HG02981 (cell line): Measurements from ENCODE around the gene CLPX.
A peak's percentile ranks its signal among the peaks of the same experiment; 100 is the strongest.
"Not testable (repeated sequence)": the region's sequence is repeated elsewhere in the genome, so short reads cannot be mapped to it uniquely, and the experiment has no call there.

ENCODE experiments used
- ATAC-seq: cut with Tn5 transposase; IDR thresholded peaks from one replicate; pipeline ENCODE4 v1.9.1; 2021; ENCODE audit warnings: mild to moderate bottlenecking, moderate library complexity; ENCODE audit not compliant: unreplicated experiment

The CLPX gene

GRCh38 chr15:65207280-65207840 is 22.2 kb upstream of the CLPX start:
- ATAC-seq: no peak

- ATAC-seq: no peak
Measured at GRCh38 chr15:65206750-65207149, 21.6 kb upstream of the CLPX start.

GRCh38 chr15:65204931-65205660 is 20.0 kb upstream of the CLPX start:
- ATAC-seq: no peak

GRCh38 chr15:65204236-65204930 is 19.2 kb upstream of the CLPX start:
- no peak for ATAC-seq

- ATAC-seq: no peak
Measured at GRCh38 chr15:65201918-65202317, 16.8 kb upstream of the CLPX start.

GRCh38 chr15:65198571-65198970 is 13.4 kb upstream of the CLPX start:
- no peak for ATAC-seq

- no peak for ATAC-seq
Measured at GRCh38 chr15:65197337-65197645, 12.1 kb upstream of the CLPX start.

GRCh38 chr15:65196637-65197336 is 11.6 kb upstream of the CLPX start:
- ATAC-seq: no peak

GRCh38 chr15:65195548-65195923 is 10.4 kb upstream of the CLPX start:
- ATAC-seq: no peak

GRCh38 chr15:65194826-65195547 is 9.8 kb upstream of the CLPX start:
- ATAC-seq: no peak

- no peak for ATAC-seq
Measured at GRCh38 chr15:65192016-65192415, 6.9 kb upstream of the CLPX start.

GRCh38 chr15:65189102-65189740 is 4.1 kb upstream of the CLPX start:
- ATAC-seq: no peak

- not testable (repeated sequence) for ATAC-seq
Measured at GRCh38 chr15:65188472-65188871, 3.3 kb upstream of the CLPX start.

GRCh38 chr15:65184305-65184867 is 756 bp downstream of the CLPX start:
- ATAC-seq: peak; percentile 26

GRCh38 chr15:65183865-65184159 is 1.3 kb downstream of the CLPX start:
- ATAC-seq: no peak

- no peak for ATAC-seq
Measured at GRCh38 chr15:65182538-65182937, 2.6 kb downstream of the CLPX start.

- ATAC-seq: not testable (repeated sequence)
Measured at GRCh38 chr15:65181582-65182353, 3.4 kb downstream of the CLPX start.

GRCh38 chr15:65180167-65180566 is 5.0 kb downstream of the CLPX start:
- ATAC-seq: no peak

- no peak for ATAC-seq
Measured at GRCh38 chr15:65177901-65178300, 7.2 kb downstream of the CLPX start.

- no peak for ATAC-seq
Measured at GRCh38 chr15:65176056-65176455, 9.1 kb downstream of the CLPX start.
